ENCODE data around the gene SNRK. TPM values are rescaled to one million over a fixed set of nuclear protein-coding genes. Genes with fewer than 3 reads are reported as not detected.

Gene SNRK
- total RNA-seq, 1 experiment from 2014 or later, result 12.0 TPM

- Mint-ChIP-seq H3K4me3 (no peak overlapping the region), H3K4me1 (peaks cover 27 to 28% of the 10 kb centered on the region in 2 experiments), H3K27ac (no peak overlapping the region), H3K36me3 (ENCODE audit: insufficient read depth in 1 of 3, low read depth in 3 of 3) (peaks cover 8 to 29% (median 13%) of the 10 kb centered on the region in 3 experiments), H3K27me3 (ENCODE audit: low read depth) (peaks cover 1% of the 10 kb centered on the region; the same call in 1 of the 2 replicates), H3K9me3 (no peaks in the 10 kb centered on the region)
- no peak overlapping the region for H4K91ac ChIP-seq (ENCODE audit: insufficient read length, low read depth, low read length)
- H3K9me3 ChIP-seq (ENCODE audit: control insufficient read depth, low read depth, low read length), result no peaks in the 10 kb centered on the region
- WGBS (ENCODE audit: extremely low coverage, insufficient read length, low lambda C conversion rate), result no CpG with 5 or more reads among the region's 12 CpGs
- TF ChIP-seq CTCF (conservative IDR thresholded peaks at IDR 0.05), result no peak
- H3K79me2 ChIP-seq (ENCODE audit: insufficient read depth, low read length), result no peaks in the 10 kb centered on the region
- H3K4ac ChIP-seq (ENCODE audit: low read depth, low read length), result no peak overlapping the region
- H2BK5ac ChIP-seq (ENCODE audit: insufficient read length, low read length), result no peak overlapping the region
- no peak overlapping the region for H3K9ac ChIP-seq (ENCODE audit: extremely low read depth, insufficient read length, low read length)
- H3K18ac ChIP-seq (ENCODE audit: insufficient read length, low read depth, low read length), result no peak overlapping the region
- no peaks in the 10 kb centered on the region for H3K27me3 ChIP-seq (ENCODE audit: insufficient read depth, low read length)
- no peak for DNase-seq
- H3K56ac ChIP-seq (ENCODE audit: insufficient read length, low read depth, low read length), result no peak overlapping the region
- H4K8ac ChIP-seq (replicated peaks; ENCODE audit: insufficient read length, low read depth, low read length), result no peak overlapping the region
- H2BK120ac ChIP-seq (ENCODE audit: low read depth, low read length, poor library complexity, severe bottlenecking), result no peak overlapping the region
- no peak overlapping the region for H2AFZ ChIP-seq (ENCODE audit: low read length)
- H3T11ph ChIP-seq (ENCODE audit: low read length), result no peak overlapping the region
- no peaks in the 10 kb centered on the region for H3K23me2 ChIP-seq (ENCODE audit: insufficient read length, low read depth, low read length, poor library complexity, severe bottlenecking)
- H3K27ac ChIP-seq (ENCODE audit: insufficient read length, low read depth, low read length), result no peak overlapping the region
- H3K23ac ChIP-seq (ENCODE audit: insufficient read length, low read depth, low read length), result no peak overlapping the region
- H3K14ac ChIP-seq (ENCODE audit: insufficient read depth, low read length), result no peak overlapping the region
- H4K5ac ChIP-seq (ENCODE audit: insufficient read length, low read depth, low read length), result no peak overlapping the region
- H3K4me2 ChIP-seq (ENCODE audit: insufficient read depth, insufficient read length, low read length), result no peak overlapping the region
- H3K79me1 ChIP-seq (ENCODE audit: insufficient read depth, low read depth, low read length, poor library complexity, severe bottlenecking), result no peaks in the 10 kb centered on the region
- no peak overlapping the region for H2BK15ac ChIP-seq (ENCODE audit: low read depth, low read length)
- no peaks in the 10 kb centered on the region for H4K20me1 ChIP-seq (ENCODE audit: control insufficient read depth, insufficient read depth, insufficient read length)
- H2BK12ac ChIP-seq (ENCODE audit: insufficient read length, low read depth, low read length), result no peak overlapping the region
- no peak overlapping the region for H2AK5ac ChIP-seq (ENCODE audit: insufficient read length, low read length)
- peaks cover 3% of the 10 kb centered on the region; the same call in 1 of the 2 replicates for H3K4me1 ChIP-seq (ENCODE audit: insufficient read depth, low read length)
- H2BK20ac ChIP-seq (ENCODE audit: low read depth, low read length, poor library complexity, severe bottlenecking), result no peak overlapping the region
Measured at GRCh38 chr3:43365601-43366305, 79.4 kb downstream of the SNRK start.
